Measurements from ENCODE around the gene METTL26.

The METTL26 gene

GRCh38 chr16:658679-659571 is 22.8 kb upstream of the METTL26 start:
- DNase-seq, result no peak

DNA sequence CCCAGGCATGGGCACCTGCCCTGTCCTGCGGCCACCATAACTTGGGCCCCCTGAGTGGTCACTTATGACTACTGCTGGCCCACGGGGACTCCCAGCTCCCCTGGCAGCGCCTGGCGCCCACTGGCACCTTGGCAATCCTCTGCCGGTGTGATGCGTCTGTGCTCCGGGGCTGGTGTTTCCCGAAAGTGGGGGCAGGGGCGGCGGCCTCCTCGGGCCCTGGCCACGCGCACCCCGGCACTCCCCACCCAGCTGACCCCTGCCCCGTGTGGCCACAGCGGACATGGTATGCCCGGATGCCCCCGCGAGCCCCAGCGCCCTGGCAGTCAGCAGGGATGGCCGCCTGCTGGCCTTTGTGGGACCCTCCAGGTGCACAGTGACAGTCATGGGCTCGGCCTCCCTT is 21.4 kb upstream of the METTL26 start:
- no peak for DNase-seq

DNA sequence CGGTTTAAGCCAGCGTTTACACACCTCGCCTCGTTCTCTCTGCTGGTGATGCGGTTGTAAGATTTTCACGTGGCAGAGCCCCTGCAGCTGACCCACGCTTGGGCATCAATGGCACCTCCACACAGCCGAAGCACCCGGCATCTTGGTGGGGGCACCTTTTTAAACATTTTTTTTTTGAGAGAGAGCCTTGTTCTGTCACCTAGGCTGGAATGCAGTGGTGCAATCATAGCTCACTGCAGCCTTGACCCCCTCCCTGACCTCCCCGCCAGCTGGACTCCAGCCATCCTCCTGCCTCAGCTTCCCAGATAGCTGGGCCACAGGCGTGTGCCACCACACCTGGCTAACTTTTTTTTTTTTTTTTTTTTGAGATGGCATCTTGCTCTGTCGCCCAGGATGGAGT is 17.9 kb upstream of the METTL26 start:
- DNase-seq, result no peak

DNA sequence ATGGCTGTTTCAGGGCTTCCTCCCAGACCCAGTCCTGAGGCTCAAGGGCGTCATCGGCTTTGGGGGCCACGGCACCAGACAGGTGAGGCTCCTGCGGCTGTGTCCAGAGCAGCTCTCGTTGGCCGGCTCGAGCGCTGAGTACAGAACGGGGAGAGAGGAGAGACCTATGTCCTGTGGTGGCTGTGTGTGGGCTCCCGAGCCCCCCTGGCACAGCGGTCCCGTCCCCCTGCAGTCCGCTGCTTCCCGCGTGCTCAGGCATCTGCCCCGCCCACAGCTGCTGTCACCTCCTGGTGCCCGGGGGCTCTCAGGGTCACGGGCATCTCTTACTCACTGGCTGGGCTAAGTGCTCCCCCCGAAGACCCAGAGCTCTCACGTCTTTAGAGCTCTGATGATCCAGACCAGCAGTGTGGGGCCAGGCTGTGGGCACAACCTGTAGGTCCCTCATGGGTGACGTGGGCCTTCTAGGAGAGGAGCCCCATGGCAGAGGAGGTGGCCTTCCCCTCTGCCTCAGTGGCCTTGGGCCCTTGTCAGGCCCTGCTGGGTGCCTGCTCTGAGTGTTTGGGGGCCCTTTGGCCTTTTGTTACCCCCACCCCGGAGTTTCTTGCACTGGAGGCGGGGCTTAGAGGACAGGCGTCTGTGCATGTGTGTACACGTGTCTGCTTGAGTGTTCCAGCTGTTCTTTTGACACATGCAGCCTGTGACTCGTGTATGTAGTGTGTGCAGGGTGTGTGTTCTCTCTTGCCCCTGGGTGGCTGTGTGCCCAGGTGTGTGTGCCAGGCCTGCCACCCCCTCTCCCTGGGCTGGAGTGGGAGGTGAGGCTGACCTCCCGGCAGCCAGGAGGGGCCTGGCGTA is 16.6 kb upstream of the METTL26 start:
- DNase-seq, result no peak

- DNase-seq, result no peak
Observed at GRCh38 chr16:651844-652243, 15.7 kb upstream of the METTL26 start.

DNA sequence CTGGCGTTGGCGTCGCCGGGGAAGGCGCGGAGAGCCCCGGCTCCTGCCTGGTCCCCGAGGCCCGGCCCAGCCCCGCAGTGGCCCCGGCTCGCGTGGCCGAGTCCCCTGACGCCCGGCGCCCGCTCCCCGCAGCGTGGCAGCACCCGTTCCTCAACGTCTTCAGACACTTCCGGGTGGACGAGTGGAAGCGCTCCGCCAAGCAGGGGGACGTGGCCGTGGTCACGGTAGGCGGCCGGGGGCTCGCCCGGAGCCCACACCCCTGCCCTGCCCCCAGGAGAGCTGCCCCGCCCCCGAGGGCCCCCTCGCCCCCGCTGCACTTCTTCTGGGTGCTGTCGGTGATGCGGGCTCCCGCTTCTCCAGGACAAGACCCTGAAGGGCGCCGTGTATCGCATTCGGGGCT is 13.5 kb upstream of the METTL26 start:
- DNase-seq, result peak; percentile 69

DNA sequence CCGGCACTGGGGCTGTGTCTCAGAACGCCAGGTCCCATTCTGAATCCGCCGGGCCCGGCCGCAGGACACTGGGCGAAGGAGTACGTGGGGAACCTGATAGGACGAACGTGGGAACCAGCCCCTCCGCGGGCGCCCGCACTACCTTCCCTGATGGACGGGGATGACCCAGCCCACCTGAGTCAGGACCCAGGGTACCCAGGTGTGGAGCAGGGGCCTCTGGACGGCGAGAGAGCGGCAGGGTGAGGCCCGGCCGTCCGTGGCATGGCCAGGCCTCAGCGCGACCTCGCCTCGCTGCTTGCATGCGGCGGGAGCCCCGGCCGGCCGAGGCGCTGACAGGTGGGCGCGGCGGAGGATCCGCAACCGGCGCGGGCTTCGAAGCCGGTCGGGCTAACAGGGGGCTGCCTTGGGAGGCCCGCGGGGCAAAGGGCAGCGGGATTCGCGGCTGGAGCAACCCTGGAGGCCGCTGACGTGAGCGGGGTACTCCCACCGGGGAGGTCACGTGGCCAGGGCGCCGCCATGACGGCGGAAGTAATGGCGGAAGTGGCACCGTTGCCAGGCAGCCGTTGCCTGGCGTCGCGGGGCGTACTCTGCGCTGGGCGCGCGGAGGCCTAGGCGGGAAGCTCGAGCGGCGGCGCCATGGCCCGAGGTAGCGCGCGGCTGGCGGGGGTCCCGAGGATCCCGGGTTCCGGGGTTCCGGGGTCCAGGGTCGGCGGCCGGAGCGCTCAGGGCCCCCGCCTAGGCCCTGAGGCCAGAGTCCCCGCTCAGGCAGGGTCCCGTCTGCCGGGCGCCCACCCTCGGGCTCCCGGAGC is 12.9 kb upstream of the METTL26 start, which contains the start of gene WDR90:
Gene WDR90, plus strand, starts transcription at position 585 of the 809 bp plus-strand sequence. Its CDS starts 52 bp downstream, at position 637.
- DNase-seq, result peak; percentile 96

- DNase-seq, result peak; percentile 78
Observed at GRCh38 chr16:648071-648780, 12.1 kb upstream of the METTL26 start.

GRCh38 chr16:647173-647902 is 11.2 kb upstream of the METTL26 start:
- no peak for DNase-seq

GRCh38 chr16:646679-647172 is 10.6 kb upstream of the METTL26 start:
- DNase-seq, result no peak

- no peak for DNase-seq
Observed at GRCh38 chr16:645852-646678, 10.0 kb upstream of the METTL26 start.

DNA sequence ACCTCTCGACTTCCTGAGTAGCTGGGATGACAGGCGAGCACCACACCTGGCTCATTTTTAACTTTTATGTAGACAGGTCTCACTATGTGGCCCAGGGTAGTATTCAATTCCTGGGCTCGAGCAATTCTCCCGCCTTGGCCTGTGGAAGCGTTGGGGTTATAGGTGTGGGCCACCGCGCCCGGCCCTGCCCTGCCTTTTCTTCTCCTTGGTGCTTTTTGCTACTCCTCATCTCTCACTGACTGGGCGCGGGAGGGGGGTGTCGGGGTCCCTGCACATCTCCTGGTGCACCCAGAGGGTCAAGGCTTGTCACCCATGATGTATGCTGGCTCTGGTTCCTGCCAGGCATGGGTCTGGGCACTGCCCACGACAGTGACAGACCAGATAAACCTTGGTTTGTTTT is 8.5 kb upstream of the METTL26 start:
- no peak for DNase-seq

DNA sequence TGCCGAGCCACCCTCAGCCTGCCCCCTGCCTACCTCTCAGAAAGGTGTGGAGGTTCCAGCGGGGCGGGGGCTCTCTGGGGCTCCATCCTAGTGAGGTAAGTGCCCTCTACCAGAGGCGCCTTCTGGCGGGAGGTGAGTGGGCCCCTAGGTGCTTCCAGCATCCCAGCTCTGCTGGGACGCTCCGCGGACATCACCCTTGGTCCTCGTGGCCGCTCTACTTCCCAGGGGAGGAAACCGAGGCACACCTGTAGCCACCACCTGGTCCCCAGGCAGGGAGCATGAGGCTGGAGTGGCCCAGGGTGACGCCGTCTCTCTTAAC is 6.9 kb upstream of the METTL26 start:
- no peak for DNase-seq

DNA sequence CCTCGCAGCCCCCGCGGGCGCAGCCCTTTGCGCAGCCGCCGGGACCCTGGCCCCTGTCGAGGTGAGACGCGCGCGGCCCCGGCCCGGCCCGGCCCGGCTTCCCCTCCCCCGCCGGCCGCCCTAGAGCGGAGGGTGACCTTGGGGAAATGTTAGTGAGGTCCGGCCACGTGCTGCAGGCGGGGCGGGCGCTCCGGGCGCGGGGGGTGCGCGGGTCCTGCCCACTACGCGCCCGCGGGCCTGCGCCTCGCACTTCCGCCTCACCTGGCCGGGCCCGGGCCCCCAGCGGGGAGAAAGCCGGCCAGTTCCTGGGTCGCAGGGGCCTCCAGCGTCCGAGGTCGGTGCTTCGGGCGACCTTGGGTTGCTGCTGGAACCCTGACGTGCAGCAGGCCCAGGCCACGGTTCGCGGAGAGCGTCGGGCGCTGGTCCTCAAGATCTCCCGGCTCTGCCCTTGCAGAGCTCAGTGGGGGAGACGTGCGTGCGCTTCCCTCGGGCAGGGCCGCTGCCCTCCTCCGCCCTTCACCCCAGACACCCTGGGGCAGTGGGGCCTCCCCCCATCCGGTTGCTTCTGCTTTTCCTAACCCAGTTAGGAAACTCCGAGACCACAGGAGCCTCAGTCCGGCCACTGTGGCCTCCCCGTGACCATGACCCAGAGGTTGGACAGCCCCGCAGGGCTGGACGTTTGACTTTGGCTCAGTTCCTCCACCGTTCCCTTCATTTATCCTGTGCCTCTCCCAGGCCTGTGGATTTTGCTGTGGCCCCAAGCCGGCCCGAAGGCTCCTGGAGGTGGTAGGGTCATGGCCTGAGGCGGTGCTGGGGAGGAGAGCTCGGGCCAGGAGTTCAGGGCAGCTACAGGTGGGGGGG is 6.3 kb upstream of the METTL26 start:
- DNase-seq, result peak; percentile 82

DNA sequence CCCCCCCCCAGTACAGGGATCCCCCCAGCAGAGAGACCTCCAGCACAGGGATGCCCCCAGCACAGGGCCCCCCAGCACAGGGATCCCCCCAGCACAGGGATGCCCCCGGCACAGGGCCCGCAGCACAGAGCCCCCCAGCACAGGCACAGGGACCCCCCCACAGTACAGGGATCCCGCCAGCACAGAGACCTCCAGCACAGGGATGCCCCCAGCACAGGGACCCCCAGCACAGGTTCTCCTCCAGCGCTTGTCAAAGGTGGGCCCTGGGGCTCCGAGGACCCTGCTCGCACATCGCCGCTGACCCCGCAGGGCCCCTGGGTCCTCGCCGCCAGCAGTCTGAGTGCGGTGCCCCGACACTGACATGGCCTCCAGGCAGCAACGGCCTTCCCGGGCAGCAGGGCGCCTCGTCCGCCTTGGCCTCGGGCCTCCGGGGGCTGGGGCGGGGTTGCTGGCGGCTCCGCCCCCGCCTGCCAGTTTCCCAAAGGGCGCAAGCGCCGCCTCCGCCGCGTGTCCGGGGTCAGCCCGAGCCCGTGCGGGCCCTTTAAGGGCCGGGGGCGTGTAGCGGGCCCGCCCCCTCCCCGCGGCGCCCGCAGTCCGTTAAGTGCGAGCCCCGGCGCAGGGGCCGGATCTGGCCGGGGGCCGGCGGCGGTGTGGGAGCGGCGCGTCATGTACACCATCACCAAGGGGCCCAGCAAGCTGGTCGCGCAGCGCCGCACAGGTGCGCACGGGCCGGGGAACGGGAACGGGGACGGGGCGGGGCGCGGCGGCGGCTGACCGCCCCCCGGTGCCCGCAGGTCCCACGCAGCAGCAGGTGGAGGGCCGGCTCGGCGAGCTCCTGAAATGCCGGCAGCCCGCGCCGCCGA is 5.5 kb upstream of the METTL26 start, which contains the start of gene MCRIP2:
Gene MCRIP2, plus strand, starts transcription at position 503 of the 863 bp plus-strand sequence. Its CDS starts 164 bp downstream, at position 667.
- peak; percentile 93 for DNase-seq

- DNase-seq, result no peak
Observed at GRCh38 chr16:640614-641013, 4.5 kb upstream of the METTL26 start.

- no peak for DNase-seq
Observed at GRCh38 chr16:638836-639235, 2.7 kb upstream of the METTL26 start.

DNA sequence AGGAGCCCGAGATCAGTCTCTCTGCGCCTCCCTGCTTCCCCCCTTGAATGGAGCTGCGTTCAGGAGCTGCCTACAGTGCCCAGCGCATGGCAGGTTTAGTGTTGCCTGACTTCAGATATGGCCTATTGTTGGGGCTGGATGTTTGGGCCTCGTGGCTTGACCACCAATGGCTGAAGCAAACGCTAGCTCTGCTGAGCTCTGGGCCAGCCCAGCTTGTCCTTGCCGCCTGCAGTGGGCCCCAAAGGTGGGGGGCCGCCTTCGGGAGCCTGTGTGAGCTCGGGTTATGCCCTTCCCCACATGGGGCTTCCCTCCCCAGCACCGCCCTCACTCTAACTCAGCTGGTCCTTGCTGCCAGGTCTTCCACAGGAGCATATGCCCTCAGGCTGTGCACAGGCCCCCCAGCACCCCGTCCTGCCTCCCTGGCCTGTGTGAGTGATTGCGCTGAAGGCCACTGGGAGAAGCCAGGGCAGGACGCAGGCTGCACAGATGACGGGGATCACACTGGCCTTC is 2.0 kb upstream of the METTL26 start:
- DNase-seq, result no peak

Data from activated CD8-positive, alpha-beta memory T cell treated with anti-CD3 and anti-CD28 coated beads for 24 hours (primary cell).